ENCODE results near the gene INO80C. TPM values are rescaled to one million over a fixed set of nuclear protein-coding genes. Genes with fewer than 3 reads are reported as not detected.
"Not testable (repeated sequence)": the region's sequence is repeated elsewhere in the genome, so short reads cannot be mapped to it uniquely, and the experiment has no call there.

INO80C gene
- total RNA-seq, 2 experiments from 2014 or later, result 34.4 to 36.6 TPM

- H3K4me3 Mint-ChIP-seq, result no peak overlapping the region
- peaks cover 12% of the 10 kb centered on the region for H3K36me3 Mint-ChIP-seq (ENCODE audit: low read depth)
- no peak overlapping the region for H3K27ac Mint-ChIP-seq
- intact Hi-C loops (cut with micrococcal nuclease), result no loop called here
- H3K4me1 Mint-ChIP-seq (ENCODE audit: low read depth), result no peaks in the 10 kb centered on the region
- no peaks in the 10 kb centered on the region for H3K9me3 Mint-ChIP-seq
- no peak for DNase-seq
- no peaks in the 10 kb centered on the region for H3K27me3 Mint-ChIP-seq (ENCODE audit: low read depth)
- CTCF ChIA-PET, result no interaction called here
Observed at GRCh38 chr18:35464831-35465279, 32.9 kb downstream of the INO80C start.

GRCh38 chr18:35463827-35464226 is 33.9 kb downstream of the INO80C start:
- intact Hi-C loops (cut with micrococcal nuclease), result no loop called here
- peaks cover 5% of the 10 kb centered on the region for H3K36me3 Mint-ChIP-seq (ENCODE audit: low read depth)
- H3K27ac Mint-ChIP-seq, result no peak overlapping the region
- CTCF ChIA-PET, result no interaction called here
- H3K27me3 Mint-ChIP-seq (ENCODE audit: low read depth), result no peaks in the 10 kb centered on the region
- H3K4me1 Mint-ChIP-seq (ENCODE audit: low read depth), result peaks cover 4% of the 10 kb centered on the region
- H3K4me3 Mint-ChIP-seq, result no peak overlapping the region
- no peaks in the 10 kb centered on the region for H3K9me3 Mint-ChIP-seq
- DNase-seq, result no peak

DNA sequence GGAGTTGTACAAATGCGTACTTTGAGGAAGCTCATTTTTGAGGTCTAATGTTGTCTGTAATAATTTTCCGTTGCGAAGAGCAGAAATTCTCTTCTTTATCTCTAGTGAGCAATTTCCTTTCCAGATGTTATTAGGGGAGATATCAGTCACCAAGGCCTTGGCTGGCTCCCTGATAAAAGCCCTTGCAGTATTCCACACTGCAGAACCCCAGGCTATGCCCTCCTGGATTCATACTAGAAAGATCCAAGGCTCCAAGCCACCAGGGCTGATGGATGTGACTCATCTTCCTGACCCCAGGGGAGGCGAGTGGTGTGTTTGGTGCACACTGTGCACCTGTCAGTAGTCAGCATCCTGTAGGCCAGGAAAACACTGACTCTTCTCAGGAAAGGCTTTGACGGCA is 34.7 kb downstream of the INO80C start:
- no peaks in the 10 kb centered on the region for H3K27me3 Mint-ChIP-seq (ENCODE audit: low read depth)
- intact Hi-C loops (cut with micrococcal nuclease), result no loop called here
- peaks cover 3% of the 10 kb centered on the region for H3K36me3 Mint-ChIP-seq (ENCODE audit: low read depth)
- H3K4me1 Mint-ChIP-seq (ENCODE audit: low read depth), result peaks cover 4% of the 10 kb centered on the region
- CTCF ChIA-PET, result no interaction called here
- H3K9me3 Mint-ChIP-seq, result no peaks in the 10 kb centered on the region
- no peak overlapping the region for H3K27ac Mint-ChIP-seq
- DNase-seq, result no peak
- H3K4me3 Mint-ChIP-seq, result no peak overlapping the region

DNA sequence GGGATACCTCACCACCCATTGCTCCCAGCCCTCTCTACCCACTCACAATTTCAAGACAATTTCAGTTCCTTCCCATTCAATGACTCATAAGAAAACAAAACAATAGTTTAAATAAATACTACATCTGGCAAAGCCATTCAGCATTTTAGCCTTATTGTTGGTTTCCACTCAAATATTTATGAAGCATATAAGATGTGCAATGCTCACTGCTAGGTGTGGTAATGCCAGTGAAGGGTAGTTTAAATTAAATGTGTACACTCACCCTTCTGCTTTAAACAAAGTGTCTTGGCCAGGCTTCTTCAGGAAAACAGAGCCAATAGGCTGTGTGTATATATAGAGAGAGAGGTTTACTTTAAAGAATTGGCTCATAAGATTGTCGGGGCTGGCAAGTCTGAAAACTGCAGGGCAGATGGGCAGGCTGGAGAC is 37.0 kb downstream of the INO80C start:
- DNase-seq, result no peak
- Mint-ChIP-seq H3K36me3 (ENCODE audit: low read depth) (no peaks in the 10 kb centered on the region), H3K27me3 (ENCODE audit: low read depth) (no peaks in the 10 kb centered on the region), H3K27ac (no peak overlapping the region), H3K4me1 (ENCODE audit: low read depth) (peaks cover 4% of the 10 kb centered on the region), H3K4me3 (no peak overlapping the region), H3K9me3 (no peaks in the 10 kb centered on the region)
- intact Hi-C loops (cut with micrococcal nuclease), result no loop called here
- CTCF ChIA-PET, result no interaction called here

DNA sequence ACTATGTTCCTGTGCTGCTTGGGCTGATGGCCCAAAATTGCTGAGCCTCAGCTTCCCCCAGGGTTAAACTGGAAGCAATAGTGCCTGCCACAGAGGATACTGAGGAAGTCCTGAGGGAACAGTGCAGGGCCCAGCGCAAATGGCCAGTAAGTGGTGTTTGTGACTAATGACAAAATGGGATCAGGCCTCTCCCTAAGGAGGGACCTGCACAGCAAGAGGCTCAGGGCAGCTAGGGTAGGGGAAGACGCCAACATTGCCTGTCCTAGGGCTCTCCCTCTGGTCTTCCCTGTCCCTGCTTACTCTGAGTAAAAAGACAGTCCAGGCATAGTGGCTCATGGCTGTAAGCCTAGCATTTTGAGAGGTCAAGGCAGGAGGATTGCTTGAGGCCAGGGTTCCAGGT is 37.8 kb downstream of the INO80C start:
- DNase-seq, result no peak
- intact Hi-C loops (cut with micrococcal nuclease), result no loop called here
- H3K4me1 Mint-ChIP-seq (ENCODE audit: low read depth), result peaks cover 4% of the 10 kb centered on the region
- CTCF ChIA-PET, result no interaction called here
- no peaks in the 10 kb centered on the region for H3K27me3 Mint-ChIP-seq (ENCODE audit: low read depth)
- no peaks in the 10 kb centered on the region for H3K36me3 Mint-ChIP-seq (ENCODE audit: low read depth)
- no peaks in the 10 kb centered on the region for H3K9me3 Mint-ChIP-seq
- no peak overlapping the region for H3K4me3 Mint-ChIP-seq
- no peak overlapping the region for H3K27ac Mint-ChIP-seq

DNA sequence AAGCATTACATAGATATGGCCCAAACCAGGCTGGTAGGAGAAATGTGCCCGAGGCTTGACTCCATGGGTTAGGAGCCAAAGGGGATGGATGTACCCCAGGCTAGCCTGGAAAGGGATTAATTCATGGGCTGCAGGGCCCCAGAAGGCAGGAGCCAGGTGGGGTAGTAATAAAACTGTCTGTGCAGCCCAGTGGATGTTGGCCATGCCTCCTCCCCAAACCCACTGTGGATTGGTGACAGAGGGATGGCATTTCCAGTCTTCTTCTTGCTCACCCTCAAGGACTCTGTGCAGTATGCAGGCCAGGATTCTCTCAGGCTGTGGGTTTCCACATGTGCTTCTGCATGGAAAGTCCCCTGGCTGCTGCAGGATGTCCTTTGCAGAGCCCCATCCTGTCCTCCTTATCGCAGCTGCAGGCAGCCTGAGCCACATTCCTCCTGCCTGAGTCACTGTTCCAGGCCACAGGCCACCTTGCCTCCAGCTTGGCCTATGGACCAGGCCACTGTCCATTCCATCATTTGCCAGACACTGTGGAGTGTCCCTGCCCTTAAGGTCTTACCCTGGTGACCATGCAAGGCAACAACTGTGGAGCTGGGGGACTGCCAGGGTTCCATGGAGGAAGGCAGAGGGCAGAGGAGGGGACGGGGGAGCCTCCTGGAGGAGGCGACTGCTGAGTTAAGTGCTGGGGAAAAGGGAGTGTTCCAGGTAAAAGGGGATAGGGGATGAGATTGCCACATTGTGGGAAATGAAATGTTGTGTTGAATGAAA is 38.9 kb downstream of the INO80C start:
- intact Hi-C loops (cut with micrococcal nuclease), result no loop called here
- H3K27ac Mint-ChIP-seq, result no peak overlapping the region
- peaks cover 4% of the 10 kb centered on the region for H3K4me1 Mint-ChIP-seq (ENCODE audit: low read depth)
- H3K4me3 Mint-ChIP-seq, result no peak overlapping the region
- H3K9me3 Mint-ChIP-seq, result no peaks in the 10 kb centered on the region
- peak; percentile 51 for DNase-seq
- H3K36me3 Mint-ChIP-seq (ENCODE audit: low read depth), result no peaks in the 10 kb centered on the region
- CTCF ChIA-PET, result interaction anchor here (0.6 kb wide), 1 partner anchor 35 kb away, joined by 3 read pairs; no protein-coding TSS in a partner anchor
- H3K27me3 Mint-ChIP-seq (ENCODE audit: low read depth), result no peaks in the 10 kb centered on the region

GRCh38 chr18:35458271-35458670 is 39.5 kb downstream of the INO80C start:
- H3K27ac Mint-ChIP-seq, result no peak overlapping the region

GRCh38 chr18:35457140-35457704 is 40.5 kb downstream of the INO80C start:
- intact Hi-C loops (cut with micrococcal nuclease), result no loop called here
- H3K27me3 Mint-ChIP-seq (ENCODE audit: low read depth), result no peaks in the 10 kb centered on the region
- CTCF ChIA-PET, result no interaction called here
- H3K27ac Mint-ChIP-seq, result no peak overlapping the region
- no peaks in the 10 kb centered on the region for H3K36me3 Mint-ChIP-seq (ENCODE audit: low read depth)
- H3K4me3 Mint-ChIP-seq, result no peak overlapping the region
- peaks cover 4% of the 10 kb centered on the region for H3K4me1 Mint-ChIP-seq (ENCODE audit: low read depth)
- no peaks in the 10 kb centered on the region for H3K9me3 Mint-ChIP-seq
- DNase-seq, result no peak

More at GRCh38 chr18:35458271-35458670, 39.5 kb downstream of the INO80C start:
- DNase-seq, result no peak
- H3K4me3 Mint-ChIP-seq, result no peak overlapping the region
- H3K36me3 Mint-ChIP-seq (ENCODE audit: low read depth), result no peaks in the 10 kb centered on the region
- H3K27me3 Mint-ChIP-seq (ENCODE audit: low read depth), result no peaks in the 10 kb centered on the region
- H3K4me1 Mint-ChIP-seq (ENCODE audit: low read depth), result peaks cover 4% of the 10 kb centered on the region
- intact Hi-C loops (cut with micrococcal nuclease), result no loop called here
- CTCF ChIA-PET, result interaction anchor here (0.6 kb wide), 1 partner anchor 34 kb away, joined by 3 read pairs; no protein-coding TSS in a partner anchor
- H3K9me3 Mint-ChIP-seq, result no peaks in the 10 kb centered on the region

DNA sequence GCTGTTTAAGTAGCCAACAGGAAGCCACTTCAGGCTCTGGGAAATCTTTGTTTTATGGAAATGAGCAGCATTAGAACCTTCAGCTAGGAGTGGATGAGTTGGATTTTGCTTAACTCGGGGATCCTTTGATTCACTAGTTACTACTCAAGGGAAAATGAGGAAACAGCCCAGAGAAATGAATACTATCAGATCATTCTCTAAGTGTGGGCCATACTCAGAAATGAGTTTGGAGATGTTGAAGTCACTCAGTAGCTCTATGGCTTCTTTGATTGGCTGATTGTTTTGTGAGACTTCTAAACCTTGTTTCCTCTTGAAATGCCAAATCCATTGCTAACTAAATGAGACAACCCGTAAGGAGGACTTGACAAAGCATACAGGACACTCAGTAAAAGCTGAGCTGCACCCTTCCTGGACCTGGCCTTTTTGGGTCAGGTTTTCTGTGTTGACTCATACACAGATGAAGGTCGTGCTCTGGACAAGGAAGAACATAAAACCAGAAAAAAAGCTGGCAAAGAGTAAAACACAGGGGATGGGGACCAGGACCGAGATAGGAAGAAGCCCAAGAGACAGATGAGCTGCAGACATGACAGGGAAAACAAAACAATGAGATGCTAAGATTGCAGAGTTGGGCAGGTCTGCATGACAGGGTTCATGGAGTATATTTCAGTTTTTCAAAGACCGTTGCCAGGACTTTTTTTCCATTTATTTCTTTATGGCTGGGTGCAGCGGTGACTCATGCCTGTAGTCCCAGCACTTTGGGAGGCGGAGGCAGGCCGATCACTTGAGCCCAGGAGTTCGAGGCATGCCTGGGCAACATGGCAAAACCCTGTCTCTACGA is 41.6 kb downstream of the INO80C start:
- Mint-ChIP-seq H3K36me3 (ENCODE audit: low read depth) (no peaks in the 10 kb centered on the region), H3K27ac (no peak overlapping the region), H3K4me1 (ENCODE audit: low read depth) (peaks cover 4% of the 10 kb centered on the region), H3K9me3 (no peaks in the 10 kb centered on the region), H3K4me3 (no peak overlapping the region), H3K27me3 (ENCODE audit: low read depth) (no peaks in the 10 kb centered on the region)
- intact Hi-C loops (cut with micrococcal nuclease), result no loop called here
- DNase-seq, result no peak
- CTCF ChIA-PET, result no interaction called here

GRCh38 chr18:35454803-35455202 is 43.0 kb downstream of the INO80C start:
- DNase-seq, result no peak
- CTCF ChIA-PET, result no interaction called here
- Mint-ChIP-seq H3K4me1 (ENCODE audit: low read depth) (peaks cover 4% of the 10 kb centered on the region), H3K27me3 (ENCODE audit: low read depth) (no peaks in the 10 kb centered on the region), H3K36me3 (ENCODE audit: low read depth) (no peaks in the 10 kb centered on the region), H3K27ac (no peak overlapping the region), H3K4me3 (no peak overlapping the region), H3K9me3 (no peaks in the 10 kb centered on the region)
- intact Hi-C loops (cut with micrococcal nuclease), result no loop called here

GRCh38 chr18:35453065-35453464 is 44.7 kb downstream of the INO80C start:
- CTCF ChIA-PET; H3K4me3 Mint-ChIP-seq; intact Hi-C loops (cut with micrococcal nuclease); H3K36me3 Mint-ChIP-seq (ENCODE audit: low read depth); H3K4me1 Mint-ChIP-seq (ENCODE audit: low read depth); DNase-seq; H3K9me3 Mint-ChIP-seq; H3K27me3 Mint-ChIP-seq (ENCODE audit: low read depth); H3K27ac Mint-ChIP-seq: not testable (repeated sequence)

DNA sequence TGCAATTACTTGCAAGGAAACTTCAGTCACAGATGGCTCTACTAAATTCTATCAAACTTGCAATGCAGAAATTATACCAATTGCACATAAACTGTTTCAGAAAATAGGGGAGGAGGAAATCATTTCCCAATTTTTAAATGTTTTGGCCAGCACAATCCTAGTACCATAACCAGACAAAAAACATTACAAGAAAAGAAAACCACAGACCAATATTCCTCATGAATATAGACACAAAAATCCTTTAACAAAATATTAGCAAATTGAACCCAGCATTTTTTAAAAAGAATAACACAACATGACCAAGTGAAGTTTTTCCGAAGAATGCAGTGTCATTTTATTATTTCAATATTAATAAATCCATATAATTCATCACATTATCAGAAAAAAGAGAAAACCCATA is 45.8 kb downstream of the INO80C start:
- H3K4me3 Mint-ChIP-seq, result no peak overlapping the region
- CTCF ChIA-PET, result no interaction called here
- DNase-seq, result no peak
- no peaks in the 10 kb centered on the region for H3K36me3 Mint-ChIP-seq (ENCODE audit: low read depth)
- H3K27me3 Mint-ChIP-seq (ENCODE audit: low read depth), result no peaks in the 10 kb centered on the region
- H3K4me1 Mint-ChIP-seq (ENCODE audit: low read depth), result no peaks in the 10 kb centered on the region
- H3K27ac Mint-ChIP-seq, result no peak overlapping the region
- intact Hi-C loops (cut with micrococcal nuclease), result no loop called here
- no peaks in the 10 kb centered on the region for H3K9me3 Mint-ChIP-seq

All from activated naive CD4-positive, alpha-beta T cell treated with anti-CD3 and anti-CD28 coated beads for 36 hours (primary cell).